Hepatocyte (in vitro differentiated cells): Measurements from ENCODE around the gene DNM3. TPM values are rescaled to one million over a fixed set of nuclear protein-coding genes. Genes with fewer than 3 reads are reported as not detected.

Source experiments
- DNase-seq: peaks from one replicate; pipeline ENCODE4 v3.0.0-alpha.2; 2016; ENCODE audit warnings: low spot score
- H2AFZ ChIP-seq: fragments of 200-600 bp; sonication (generic); 2 replicates; pipeline ENCODE4 v1.6.0; 2016; ENCODE audit warnings: antibody characterized with exemption, mild to moderate bottlenecking
- H3K27ac ChIP-seq: fragments of 200-600 bp; sonication (generic); 2 replicates; pipeline ENCODE4 v1.5.1; 2016; ENCODE audit warnings: mild to moderate bottlenecking
- H3K27me3 ChIP-seq: fragments of 200-600 bp; sonication (generic); 2 replicates; pipeline ENCODE4 v1.6.1; 2016
- H3K36me3 ChIP-seq: fragments of 200-600 bp; sonication (generic); replicated peaks from 2 replicates; pipeline ENCODE4 v1.5.1; 2016; ENCODE audit warnings: low read depth; ENCODE audit not compliant: insufficient read depth
- H3K4me1 ChIP-seq: fragments of 200-600 bp; sonication (generic); 2 replicates; pipeline ENCODE4 v1.5.1; 2016; ENCODE audit warnings: mild to moderate bottlenecking, moderate library complexity; ENCODE audit not compliant: insufficient read depth
- H3K4me2 ChIP-seq: fragments of 200-600 bp; sonication (generic); 2 replicates; pipeline ENCODE4 v1.6.0; 2016
- H3K4me3 ChIP-seq: fragments of 200-600 bp; sonication (generic); 2 replicates; pipeline ENCODE4 v1.5.1; 2016; ENCODE audit warnings: mild to moderate bottlenecking
- H3K79me2 ChIP-seq: fragments of 200-600 bp; sonication (generic); 2 replicates; pipeline ENCODE4 v1.6.0; 2017; ENCODE audit warnings: mild to moderate bottlenecking
- H3K9me2 ChIP-seq: fragments of 200-600 bp; sonication (generic); replicated peaks from 2 replicates; pipeline ENCODE4 v1.6.0; 2017; ENCODE audit warnings: mild to moderate bottlenecking; ENCODE audit not compliant: insufficient read depth
- H3K9me3 ChIP-seq: fragments of 200-600 bp; sonication (generic); 2 replicates; pipeline ENCODE4 v1.5.1; 2016; ENCODE audit warnings: low read depth, mild to moderate bottlenecking
- H4K20me1 ChIP-seq: fragments of 200-600 bp; sonication (generic); 2 replicates; pipeline ENCODE4 v1.6.0; 2016; ENCODE audit warnings: mild to moderate bottlenecking; ENCODE audit not compliant: insufficient read depth, poor library complexity, severe bottlenecking
- CTCF ChIP-seq: fragments of 200-600 bp; sonication (generic); IDR thresholded peaks from 2 replicates; pipeline ENCODE4 v1.5.1; 2016; ENCODE audit warnings: antibody characterized with exemption, mild to moderate bottlenecking; ENCODE audit not compliant: poor library complexity
- EZH2 ChIP-seq: fragments of 200-600 bp; sonication (generic); IDR thresholded peaks from 2 replicates; pipeline ENCODE4 v1.6.1; 2016; ENCODE audit warnings: antibody characterized with exemption, mild to moderate bottlenecking, borderline replicate concordance
- EZH2phosphoT487 ChIP-seq: fragments of 200-600 bp; sonication (generic); IDR thresholded peaks from one replicate; pipeline ENCODE4 v1.6.1; 2018; ENCODE audit warnings: antibody characterized with exemption, mild to moderate bottlenecking, low read depth, moderate library complexity; ENCODE audit not compliant: unreplicated experiment, severe bottlenecking
- WGBS: methylation state at CpG from one replicate; pipeline ENCODE4 v1.1.6; 2016; ENCODE audit warnings: low lambda C conversion rate; ENCODE audit errors: missing lambda C conversion rate; 5-methylcytosine and 5-hydroxymethylcytosine counted together
- polyA plus RNA-seq: library from polyadenylated mRNA; unstranded; fragments of >200 nt; fragmentation: Nextera tagmentation; extraction: Ambion mirVana; gene quantifications from 2 replicates; pipeline ENCODE4 v1.2.1, GENCODE V29; 2016
- total RNA-seq: library from RNA; depleted of rRNA; stranded (reverse); fragments of >200 nt; gene quantifications from 2 replicates; pipeline ENCODE4 v1.2.3, GENCODE V29; 2014

The DNM3 gene
- total and polyA plus RNA-seq, 2 experiments from 2014 or later = 1.5 TPM; not detected in 1

- Histone ChIP-seq H3K36me3 (no peaks in the 10 kb centered on the region), H3K9me2 (no peaks in the 10 kb centered on the region), H3K4me3 (no peak overlapping the region), H2AFZ (no peak overlapping the region), H4K20me1 (no peaks in the 10 kb centered on the region), H3K4me2 (no peak overlapping the region), H3K27me3 (no peaks in the 10 kb centered on the region), H3K9me3 (no peaks in the 10 kb centered on the region), H3K79me2 (no peaks in the 10 kb centered on the region), H3K4me1 (no peaks in the 10 kb centered on the region), H3K27ac (no peak overlapping the region)
- 99% methylated on average over 2 of the region's 2 CpGs for WGBS
- DNase-seq = no peak
- TF ChIP-seq CTCF (no peak), EZH2phosphoT487 (no peak), EZH2 (no peak)
Measured at GRCh38 chr1:172411791-172412338, 570.6 kb downstream of the DNM3 start.

DNA sequence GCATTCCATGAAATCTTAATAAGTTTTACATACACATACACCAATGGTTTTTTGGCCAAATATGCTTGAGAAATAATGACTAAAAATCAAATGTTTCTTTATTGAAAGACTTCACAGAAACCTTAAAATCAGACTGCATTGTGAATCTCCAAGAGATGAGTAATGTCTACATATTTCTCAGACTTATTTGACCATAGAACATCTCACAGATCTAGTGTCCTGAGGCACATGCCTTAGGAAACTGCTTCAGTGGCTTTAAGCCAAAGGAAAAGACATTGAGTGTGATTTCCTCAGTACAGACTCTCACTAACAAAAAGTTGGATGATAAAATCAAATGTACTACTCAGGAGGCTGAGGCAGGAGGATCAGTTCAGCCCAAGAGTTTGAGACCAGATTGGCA lies 573.0 kb downstream of the DNM3 start:
- H3K27me3 ChIP-seq = no peaks in the 10 kb centered on the region
- no peak for DNase-seq
- no peaks in the 10 kb centered on the region for H3K9me2 ChIP-seq
- H3K4me3 ChIP-seq = no peak overlapping the region
- H3K79me2 ChIP-seq = peaks cover 3% of the 10 kb centered on the region
- no peak overlapping the region for H3K27ac ChIP-seq
- no peak for TF ChIP-seq CTCF
- TF ChIP-seq EZH2 = no peak
- no peak for TF ChIP-seq EZH2phosphoT487
- H3K36me3 ChIP-seq = no peaks in the 10 kb centered on the region
- no peak overlapping the region for H3K4me2 ChIP-seq
- H3K9me3 ChIP-seq = no peaks in the 10 kb centered on the region
- H4K20me1 ChIP-seq = no peaks in the 10 kb centered on the region
- no peak overlapping the region for H2AFZ ChIP-seq
- H3K4me1 ChIP-seq = no peaks in the 10 kb centered on the region

- no peak for DNase-seq
- Histone ChIP-seq H3K4me3 (no peak overlapping the region), H3K27ac (no peak overlapping the region), H4K20me1 (no peaks in the 10 kb centered on the region), H3K4me1 (no peaks in the 10 kb centered on the region), H3K36me3 (no peaks in the 10 kb centered on the region), H3K27me3 (no peaks in the 10 kb centered on the region), H2AFZ (no peak overlapping the region), H3K4me2 (no peak overlapping the region), H3K9me3 (no peaks in the 10 kb centered on the region), H3K9me2 (no peaks in the 10 kb centered on the region), H3K79me2 (peaks cover 3% of the 10 kb centered on the region)
- no peak for TF ChIP-seq EZH2
- WGBS = 67% methylated on average over 4 of the region's 4 CpGs
Measured at GRCh38 chr1:172416496-172417035, 575.3 kb downstream of the DNM3 start.

GRCh38 chr1:172417557-172417956 lies 576.3 kb downstream of the DNM3 start:
- TF ChIP-seq EZH2phosphoT487 (no peak), CTCF (no peak), EZH2 (no peak)
- Histone ChIP-seq H3K4me2 (no peak overlapping the region), H3K36me3 (no peaks in the 10 kb centered on the region), H4K20me1 (no peaks in the 10 kb centered on the region), H3K4me1 (no peaks in the 10 kb centered on the region), H3K27ac (no peak overlapping the region), H3K79me2 (peaks cover 3% of the 10 kb centered on the region), H3K9me2 (no peaks in the 10 kb centered on the region), H3K4me3 (no peak overlapping the region), H3K9me3 (no peaks in the 10 kb centered on the region), H2AFZ (no peak overlapping the region), H3K27me3 (no peaks in the 10 kb centered on the region)
- DNase-seq = no peak
- WGBS = 100% methylated on average over 1 of the region's 1 CpG
